Measurements from ENCODE around the gene MAST2. TPM values are rescaled to one million over a fixed set of nuclear protein-coding genes. Genes with fewer than 3 reads are reported as not detected.
A peak's percentile ranks its signal among the peaks of the same experiment; 100 is the strongest.
"Not testable (repeated sequence)": the region's sequence is repeated elsewhere in the genome, so short reads cannot be mapped to it uniquely, and the experiment has no call there.

MAST2 gene
- total and polyA plus RNA-seq, 11 donors, result 56.8 to 123 (median 79.7) TPM

GRCh38 chr1:45802343-45803298 lies 791 bp upstream of the MAST2 start:
- Histone ChIP-seq H3K9me3 (no peaks in the 10 kb centered on the region), H3K36me3 (peaks cover 0 to 6% (median 0%) of the 10 kb centered on the region in 9 donors), H3K27ac (peak overlapping the region in 11 of 12 donors; percentile 44 to 87 (median 79)), H3K4me3 (peak overlapping the region in 11 of 12 donors; percentile 26 to 67 (median 61)), H3K27me3 (no peaks in the 10 kb centered on the region), H3K4me1 (peaks cover 0 to 27% (median 21%) of the 10 kb centered on the region in 12 donors)
- peak; percentile 63 to 91 (median 79) for DNase-seq
- peak; percentile 86 to 95 (median 94) for ATAC-seq
- WGBS, 4 donors, result 37 to 45% (median 38%) methylated on average over 11 of the region's 11 CpGs
- intact Hi-C loops (cut with DNase I), result loop anchor here in 8 of 10 donors (1.0 to 10.0 kb wide), 7 partner anchors 48 to 220 kb away; partner anchors contain the start of genes IPP (in 8 of the 8), GPBP1L1 (in 2 of the 8), NASP (in 1 of the 8) and TMEM69 (in 1 of the 8)
- TF ChIP-seq POLR2A (IDR thresholded peaks at IDR 0.05) (no peak), CTCF (IDR thresholded peaks at IDR 0.05) (no peak)

- WGBS, 4 donors, result 2 to 3% (median 3%) methylated on average over 21 to 29 of the region's 60 CpGs
- peaks cover 0 to 27% (median 21%) of the 10 kb centered on the region in 12 donors for H3K4me1 ChIP-seq
- ATAC-seq (peak in 2 of 4 donors; percentile 37 to 43), DNase-seq (peak; percentile 32 to 61 (median 33))
- peak overlapping the region; percentile 22 to 67 (median 61) for H3K4me3 ChIP-seq
- not testable (repeated sequence) for H3K9me3 ChIP-seq, H3K27me3 ChIP-seq
- intact Hi-C loops (cut with DNase I), result loop anchor here in 8 of 10 donors (1.0 to 10.0 kb wide), 7 partner anchors 49 to 222 kb away; partner anchors contain the start of genes IPP (in 8 of the 8), GPBP1L1 (in 2 of the 8), NASP (in 1 of the 8) and TMEM69 (in 1 of the 8)
- peaks cover 0 to 11% (median 0%) of the 10 kb centered on the region in 9 donors for H3K36me3 ChIP-seq
- H3K27ac ChIP-seq, result peak overlapping the region in 10 of 12 donors; percentile 54 to 87 (median 78)
Measured at GRCh38 chr1:45803781-45804668, 613 bp downstream of the MAST2 start.

GRCh38 chr1:45804669-45804969 lies 1.2 kb downstream of the MAST2 start:
- Histone ChIP-seq H3K4me1 (peaks cover 0 to 27% (median 21%) of the 10 kb centered on the region in 12 donors), H3K27ac (peak overlapping the region in 1 of 12 donors; percentile 85), H3K4me3 (peak overlapping the region in 9 of 12 donors; percentile 49 to 67 (median 61)), H3K36me3 (peaks cover 0 to 11% (median 0%) of the 10 kb centered on the region in 9 donors), H3K9me3 (no peaks in the 10 kb centered on the region), H3K27me3 (no peaks in the 10 kb centered on the region)
- no peak for TF ChIP-seq CTCF (IDR thresholded peaks at IDR 0.05)
- TF ChIP-seq POLR2A (IDR thresholded peaks at IDR 0.05), result no peak
- intact Hi-C loops (cut with DNase I), result loop anchor here in 6 of 10 donors (5.0 to 10.0 kb wide), 4 partner anchors 50 to 222 kb away; partner anchors contain the start of genes IPP (in 6 of the 6), GPBP1L1 (in 1 of the 6), NASP (in 1 of the 6) and TMEM69 (in 1 of the 6)
- DNase-seq (no peak), ATAC-seq (no peak)
- WGBS, 4 donors, result 68 to 78% (median 72%) methylated on average over 2 of the region's 2 CpGs

- WGBS, 4 donors, result 96 to 98% (median 97%) methylated on average over 4 of the region's 4 CpGs
- H3K27ac ChIP-seq, result no peak overlapping the region
- H3K36me3 ChIP-seq, result peaks cover 0 to 11% (median 0%) of the 10 kb centered on the region in 9 donors
- TF ChIP-seq CTCF (IDR thresholded peaks at IDR 0.05) (no peak), POLR2A (IDR thresholded peaks at IDR 0.05) (no peak)
- intact Hi-C loops (cut with DNase I), result loop anchor here in 1 of 10 donors (10.0 kb wide), 1 partner anchor 51 kb away; the partner anchor contains the start of gene IPP
- no peak for ATAC-seq
- H3K27me3 ChIP-seq, result no peaks in the 10 kb centered on the region
- no peak for DNase-seq
- no peaks in the 10 kb centered on the region for H3K9me3 ChIP-seq
- peaks cover 0 to 27% (median 21%) of the 10 kb centered on the region in 12 donors for H3K4me1 ChIP-seq
- no peak overlapping the region for H3K4me3 ChIP-seq
Measured at GRCh38 chr1:45806129-45806528, 2.7 kb downstream of the MAST2 start.

Measured in heart left ventricle (tissue), 16 donors.